Cardiac muscle cell (in vitro differentiated cells and primary cell): ENCODE data around the gene AOPEP. TPM values are rescaled to one million over a fixed set of nuclear protein-coding genes. Genes with fewer than 3 reads are reported as not detected.

Source experiments
- DNase-seq, 2 donors: peaks; one replicate each; pipeline versions ENCODE4 v3.0.0 to v3.0.0-alpha.2; 2010 to 2017; ENCODE audit warnings: low read depth in 1 of 2, low spot score in 1 of 2
- H3K27ac ChIP-seq: fragments of 200-600 bp; sonication (generic); 2 replicates; pipeline ENCODE4 v1.5.1; 2016
- H3K27me3 ChIP-seq: fragments of 200-600 bp; sonication (generic); 2 replicates; pipeline ENCODE4 v1.6.0; 2016; ENCODE audit warnings: control low read depth
- H3K36me3 ChIP-seq: fragments of 200-600 bp; sonication (generic); 2 replicates; pipeline ENCODE4 v1.5.1; 2016; ENCODE audit warnings: control low read depth
- H3K4me1 ChIP-seq: fragments of 200-600 bp; sonication (generic); 2 replicates; pipeline ENCODE4 v1.8.1; 2017; ENCODE audit warnings: low read depth, mild to moderate bottlenecking, mixed run types
- H3K4me3 ChIP-seq: fragments of 200-600 bp; sonication (generic); 2 replicates; pipeline ENCODE4 v1.5.1; 2016; ENCODE audit warnings: mild to moderate bottlenecking
- H3K9me3 ChIP-seq: fragments of 200-600 bp; sonication (generic); 2 replicates; pipeline ENCODE4 v1.5.1; 2017; ENCODE audit warnings: low read depth, mild to moderate bottlenecking, control low read depth
- polyA plus RNA-seq: library from polyadenylated mRNA; unstranded; fragments of >200 nt; fragmentation: Nextera tagmentation; extraction: Ambion mirVana; gene quantifications from 2 replicates; pipeline ENCODE4 v1.2.1, GENCODE V29; 2016
- total RNA-seq: library from RNA; depleted of rRNA; stranded (reverse); fragments of >200 nt; gene quantifications from 2 replicates; pipeline ENCODE4 v1.2.3, GENCODE V29; 2016
- TF ChIP-seq, protein P1 (sequence below): IDR thresholded peaks from 2 replicates; pipeline ENCODE4 v1.5.1; 2012; ENCODE audit warnings: low read depth, mild to moderate bottlenecking, low read length

The AOPEP gene
- total and polyA plus RNA-seq, 2 experiments from 2014 or later: 46.8 to 88.7 TPM

DNA sequence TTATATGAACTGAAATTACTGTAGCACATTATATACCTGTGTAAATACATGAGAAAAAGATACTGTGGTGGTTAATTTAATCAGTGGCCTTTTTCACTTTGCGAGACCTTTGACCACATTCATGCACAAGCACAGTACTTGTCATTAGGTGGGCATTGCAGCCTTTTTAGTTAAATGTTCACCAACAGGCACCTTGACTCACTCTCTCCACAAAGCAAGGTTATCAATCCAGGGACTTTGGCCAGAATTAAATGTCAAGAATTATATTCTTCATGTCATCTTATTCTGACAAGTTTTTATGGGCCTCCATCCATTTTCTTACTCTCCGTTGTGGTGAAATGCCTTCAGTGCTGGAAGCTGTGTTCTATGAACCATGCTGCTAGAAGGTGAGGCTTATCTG, 72.2 kb downstream of the AOPEP start:
- no peak overlapping the region for H3K27ac ChIP-seq
- no peaks in the 10 kb centered on the region for H3K9me3 ChIP-seq
- H3K4me3 ChIP-seq: no peak overlapping the region
- TF ChIP-seq, protein P1, sequence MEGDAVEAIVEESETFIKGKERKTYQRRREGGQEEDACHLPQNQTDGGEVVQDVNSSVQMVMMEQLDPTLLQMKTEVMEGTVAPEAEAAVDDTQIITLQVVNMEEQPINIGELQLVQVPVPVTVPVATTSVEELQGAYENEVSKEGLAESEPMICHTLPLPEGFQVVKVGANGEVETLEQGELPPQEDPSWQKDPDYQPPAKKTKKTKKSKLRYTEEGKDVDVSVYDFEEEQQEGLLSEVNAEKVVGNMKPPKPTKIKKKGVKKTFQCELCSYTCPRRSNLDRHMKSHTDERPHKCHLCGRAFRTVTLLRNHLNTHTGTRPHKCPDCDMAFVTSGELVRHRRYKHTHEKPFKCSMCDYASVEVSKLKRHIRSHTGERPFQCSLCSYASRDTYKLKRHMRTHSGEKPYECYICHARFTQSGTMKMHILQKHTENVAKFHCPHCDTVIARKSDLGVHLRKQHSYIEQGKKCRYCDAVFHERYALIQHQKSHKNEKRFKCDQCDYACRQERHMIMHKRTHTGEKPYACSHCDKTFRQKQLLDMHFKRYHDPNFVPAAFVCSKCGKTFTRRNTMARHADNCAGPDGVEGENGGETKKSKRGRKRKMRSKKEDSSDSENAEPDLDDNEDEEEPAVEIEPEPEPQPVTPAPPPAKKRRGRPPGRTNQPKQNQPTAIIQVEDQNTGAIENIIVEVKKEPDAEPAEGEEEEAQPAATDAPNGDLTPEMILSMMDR: no peak
- H3K36me3 ChIP-seq: no peaks in the 10 kb centered on the region
- DNase-seq: no peak
- no peaks in the 10 kb centered on the region for H3K4me1 ChIP-seq
- no peaks in the 10 kb centered on the region for H3K27me3 ChIP-seq

DNA sequence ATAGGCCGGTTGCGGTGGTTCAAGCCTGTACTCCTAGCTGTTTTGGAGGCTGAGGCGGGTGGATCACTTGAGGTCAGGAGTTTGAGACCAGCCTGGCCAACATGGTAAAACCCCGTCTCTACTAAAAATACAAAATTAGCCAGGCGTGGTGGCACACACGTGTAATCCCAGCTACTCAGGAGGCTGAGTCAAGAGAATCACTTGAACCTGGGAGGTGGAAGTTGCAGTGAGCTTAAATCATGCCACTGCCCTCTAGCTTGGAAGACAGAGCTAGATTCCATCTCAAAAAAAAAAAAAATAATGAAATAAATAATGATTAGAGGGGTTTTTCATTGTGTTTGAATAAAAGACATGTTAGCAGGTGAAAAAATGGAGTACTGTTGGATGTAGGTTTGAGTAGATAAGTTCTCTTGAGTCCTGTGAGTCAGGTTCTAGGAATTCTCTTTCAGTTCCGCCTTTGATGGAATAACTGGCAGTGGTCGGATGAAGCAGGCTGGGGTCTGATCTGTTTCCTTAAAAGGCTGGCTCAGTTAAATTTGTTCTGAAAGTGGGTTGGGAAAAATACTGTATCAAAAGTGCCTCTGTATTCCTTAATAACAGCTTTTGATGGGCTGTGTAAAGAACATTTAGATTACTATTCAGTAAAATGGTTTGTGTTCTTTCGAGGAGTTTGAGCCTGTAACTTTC, 73.2 kb downstream of the AOPEP start:
- Histone ChIP-seq H3K9me3 (no peaks in the 10 kb centered on the region), H3K4me3 (no peak overlapping the region), H3K27ac (no peak overlapping the region), H3K4me1 (no peaks in the 10 kb centered on the region), H3K27me3 (no peaks in the 10 kb centered on the region), H3K36me3 (no peaks in the 10 kb centered on the region)
- DNase-seq: peak in 1 of 2 donors; percentile 79
- TF ChIP-seq, protein P1: no peak

DNA sequence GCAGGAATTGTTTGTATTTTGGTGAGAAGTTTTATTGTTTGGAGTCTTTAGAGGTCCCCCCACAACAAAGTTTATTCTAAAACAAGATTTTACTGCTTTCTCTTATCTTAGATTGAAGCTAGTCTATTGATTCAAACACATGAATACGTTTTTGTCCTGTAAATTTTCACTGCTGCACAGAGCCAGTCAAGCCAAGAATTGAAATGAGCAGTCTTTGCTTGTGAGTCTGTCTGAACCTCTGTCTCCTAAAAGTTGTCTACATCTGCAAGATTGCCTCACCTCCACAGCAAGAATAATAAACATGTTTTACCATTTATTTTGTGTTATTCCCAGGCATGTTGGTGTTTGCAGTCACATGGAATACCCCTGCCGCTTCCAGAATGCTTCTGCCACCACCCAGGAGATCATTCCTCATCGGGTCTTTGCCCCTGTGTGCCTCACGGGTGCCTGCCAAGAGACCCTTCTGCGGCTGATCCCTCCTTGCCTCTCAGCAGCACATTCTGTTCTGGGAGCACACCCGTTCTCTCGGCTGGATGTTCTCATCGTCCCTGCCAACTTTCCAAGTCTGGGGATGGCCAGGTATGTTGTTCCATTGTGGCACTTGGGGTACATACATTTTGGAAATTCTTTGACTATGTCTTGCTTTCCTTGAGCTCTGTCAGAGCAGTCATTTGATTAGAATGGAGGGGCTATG, 74.1 kb downstream of the AOPEP start:
- H3K36me3 ChIP-seq: no peaks in the 10 kb centered on the region
- H3K4me3 ChIP-seq: no peak overlapping the region
- no peaks in the 10 kb centered on the region for H3K9me3 ChIP-seq
- no peaks in the 10 kb centered on the region for H3K27me3 ChIP-seq
- no peak for DNase-seq
- no peaks in the 10 kb centered on the region for H3K4me1 ChIP-seq
- TF ChIP-seq, protein P1: no peak
- no peak overlapping the region for H3K27ac ChIP-seq

DNA sequence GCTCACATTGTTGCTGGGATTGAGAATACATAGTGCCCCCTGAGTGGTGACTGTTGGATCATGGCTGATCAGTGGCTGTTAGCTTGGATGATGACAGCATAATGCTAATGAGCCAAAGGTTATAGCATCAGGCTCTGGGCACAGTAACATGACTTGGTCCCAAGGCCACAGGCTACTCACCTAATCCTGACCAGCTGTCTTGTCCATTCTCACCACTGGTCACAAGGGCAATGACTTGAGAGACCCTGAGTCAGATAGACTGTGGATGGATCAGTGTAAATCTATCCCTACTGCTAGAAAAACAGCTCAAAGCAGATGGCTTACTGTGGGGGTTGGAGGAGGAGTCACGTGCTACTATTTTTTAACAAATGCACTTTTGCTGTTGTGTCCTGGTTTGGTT, 74.7 kb downstream of the AOPEP start:
- H3K36me3 ChIP-seq: no peaks in the 10 kb centered on the region
- no peaks in the 10 kb centered on the region for H3K9me3 ChIP-seq
- TF ChIP-seq, protein P1: no peak
- no peaks in the 10 kb centered on the region for H3K27me3 ChIP-seq
- H3K4me3 ChIP-seq: no peak overlapping the region
- H3K27ac ChIP-seq: no peak overlapping the region
- H3K4me1 ChIP-seq: no peaks in the 10 kb centered on the region
- DNase-seq: no peak

DNA sequence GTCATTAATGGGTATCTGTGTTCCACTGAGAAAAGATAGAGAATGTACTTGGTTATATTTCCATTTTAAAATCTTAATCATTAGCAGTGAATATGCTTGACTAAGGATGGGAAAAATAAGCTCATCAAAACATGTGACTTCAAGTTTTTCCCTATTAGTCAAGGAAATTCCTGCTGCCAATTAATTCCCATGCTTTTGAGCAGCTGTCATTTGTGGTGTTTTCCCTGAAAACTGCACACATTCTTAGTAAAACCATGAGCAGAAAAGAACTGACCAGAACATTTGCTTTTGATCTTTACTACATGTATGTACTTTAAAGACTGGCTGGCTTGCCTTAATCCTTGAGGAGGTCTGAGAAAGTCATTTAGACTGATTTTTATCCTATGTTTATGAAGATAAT, 75.2 kb downstream of the AOPEP start:
- no peaks in the 10 kb centered on the region for H3K27me3 ChIP-seq
- TF ChIP-seq, protein P1: no peak
- no peaks in the 10 kb centered on the region for H3K36me3 ChIP-seq
- H3K4me3 ChIP-seq: no peak overlapping the region
- no peaks in the 10 kb centered on the region for H3K9me3 ChIP-seq
- no peak for DNase-seq
- H3K4me1 ChIP-seq: no peaks in the 10 kb centered on the region
- H3K27ac ChIP-seq: no peak overlapping the region
